GM12878 (cell line): ENCODE results near the gene SOCS1. TPM values are rescaled to one million over a fixed set of nuclear protein-coding genes. Genes with fewer than 3 reads are reported as not detected.

Experiments
- ASH2L ChIP-seq: fragments of 300-600, 200-600 bp; sonication (generic); IDR thresholded peaks from 2 replicates; pipeline ENCODE4 v1.6.1; 2017; ENCODE audit warnings: low read depth, mild to moderate bottlenecking, borderline replicate concordance
- BMI1 ChIP-seq: fragments of 450-650 bp; IDR thresholded peaks from 2 replicates; pipeline ENCODE4 v1.6.1; 2016; ENCODE audit warnings: mild to moderate bottlenecking, moderate library complexity, borderline replicate concordance
- CBFB ChIP-seq: IDR thresholded peaks from 2 replicates; pipeline ENCODE4 v1.6.1; 2016; ENCODE audit warnings: antibody characterized with exemption, low read depth
- CEBPB ChIP-seq, 2 experiments: fragments of 150-350 bp in 1 of 2; IDR thresholded peaks; 2 replicates each; pipeline ENCODE4 v1.6.1; 2012 to 2014; ENCODE audit warnings: low read depth in 2 of 2, low read length in 2 of 2, borderline replicate concordance in 1 of 2, inconsistent platforms in 1 of 2
- CREB1 ChIP-seq: IDR thresholded peaks from 2 replicates; pipeline ENCODE4 v1.6.1; 2012; ENCODE audit warnings: low read depth, mild to moderate bottlenecking, inconsistent platforms
- CREM ChIP-seq: IDR thresholded peaks from 2 replicates; pipeline ENCODE4 v1.6.1; 2014; ENCODE audit warnings: antibody characterized with exemption, low read depth
- FOS ChIP-seq: IDR thresholded peaks from 3 replicates; pipeline ENCODE4 v1.6.1; 2011; ENCODE audit warnings: borderline replicate concordance; ENCODE audit not compliant: insufficient read length; ENCODE audit errors: extremely low read depth
- FOXK2 ChIP-seq: fragments of 450-650 bp; IDR thresholded peaks from 2 replicates; pipeline ENCODE4 v1.6.1; 2017; ENCODE audit warnings: mild to moderate bottlenecking, moderate library complexity
- HDGF ChIP-seq: fragments of 450-650 bp; IDR thresholded peaks from 2 replicates; pipeline ENCODE4 v1.6.1; 2016; ENCODE audit warnings: antibody characterized with exemption
- IRF3 ChIP-seq: fragments of 450-650 bp; IDR thresholded peaks from 2 replicates; pipeline ENCODE4 v1.6.1; 2014; ENCODE audit warnings: mild to moderate bottlenecking
- RAD21 ChIP-seq: IDR thresholded peaks from 2 replicates; pipeline ENCODE4 v1.6.1; 2011; ENCODE audit warnings: mild to moderate bottlenecking, low read depth, low read length, moderate library complexity; ENCODE audit not compliant: insufficient read depth
- STAT3 ChIP-seq: IDR thresholded peaks from 2 replicates; pipeline ENCODE4 v1.6.1; 2011; ENCODE audit warnings: low read depth, low read length, improper control_type of control experiment
- TBL1XR1 ChIP-seq: IDR thresholded peaks from 2 replicates; pipeline ENCODE4 v1.6.1; 2012; ENCODE audit warnings: low read depth, low read length, improper control_type of control experiment
- TCF3 ChIP-seq: IDR thresholded peaks from 2 replicates; pipeline ENCODE4 v1.6.1; 2012; ENCODE audit warnings: low read depth, mild to moderate bottlenecking, low read length, borderline replicate concordance; ENCODE audit not compliant: insufficient read depth
- TCF7 ChIP-seq: IDR thresholded peaks from 2 replicates; pipeline ENCODE4 v1.6.1; 2014; ENCODE audit warnings: antibody characterized with exemption, borderline replicate concordance
- YBX1 ChIP-seq: fragments of 450-650 bp; IDR thresholded peaks from 2 replicates; pipeline ENCODE4 v1.6.1; 2016; ENCODE audit warnings: antibody characterized with exemption
- YY1 ChIP-seq: IDR thresholded peaks from 2 replicates; pipeline ENCODE4 v1.6.1; 2011; ENCODE audit warnings: low read depth, mild to moderate bottlenecking, low read length
- ZBTB11 ChIP-seq: fragments of 450-650 bp; formaldehyde crosslinking; IDR thresholded peaks from 2 replicates; pipeline ENCODE4 v1.5.0; 2022; ENCODE audit warnings: mild to moderate bottlenecking, missing genetic modification characterization
- polyA plus RNA-seq, 11 experiments: library from polyadenylated mRNA; depleted of rRNA in 4 of 11; unstranded in 6 of 11; stranded (reverse) in 5 of 11; fragments of >200 nt; fragmentation: Nextera tagmentation in 4 of 11; fragmentation: Illumina TruSeq in 1 of 11; extraction: Ambion mirVana in 4 of 11; extraction: Trizol in 1 of 11; gene quantifications; 1 replicate in 1 of 11; 2 replicates in 10 of 11; pipeline versions ENCODE4 v1.2.1 to v1.2.3, GENCODE V29; 2011 to 2016; ENCODE audit warnings: inconsistent platforms in 2 of 11, missing spikeins in 2 of 11, low read depth in 1 of 11
- total RNA-seq, 4 experiments: library from RNA; depleted of rRNA in 3 of 4; stranded (reverse); fragments of >200 nt in 3 of 4; fragmentation: Illumina TruSeq in 1 of 4; extraction: Trizol in 1 of 4; gene quantifications; 2 replicates each; pipeline versions ENCODE4 v1.2.1 to v1.2.3, GENCODE V29; 2013 to 2021
- TF ChIP-seq, protein P1 (sequence below): fragments of 450-650 bp; IDR thresholded peaks from 2 replicates; pipeline ENCODE4 v1.6.1; 2016; ENCODE audit warnings: mild to moderate bottlenecking
- TF ChIP-seq, protein P2 (sequence below): IDR thresholded peaks from 2 replicates; pipeline ENCODE4 v1.6.1; 2011; ENCODE audit warnings: mild to moderate bottlenecking, low read depth, low read length, moderate library complexity; ENCODE audit not compliant: insufficient replicate concordance
- TF ChIP-seq, protein P3 (sequence below): fragments of 450-650 bp; formaldehyde crosslinking; IDR thresholded peaks from 2 replicates; pipeline ENCODE4 v1.4.0; 2022; ENCODE audit warnings: mild to moderate bottlenecking, moderate library complexity

SOCS1 gene
- total and polyA plus RNA-seq, 10 of the 15 experiments (the other 5 are each of a cell fraction or from before 2014, with no cell fraction given): 0.42 to 39.8 (median 11.2) TPM

- TF ChIP-seq, protein P1, sequence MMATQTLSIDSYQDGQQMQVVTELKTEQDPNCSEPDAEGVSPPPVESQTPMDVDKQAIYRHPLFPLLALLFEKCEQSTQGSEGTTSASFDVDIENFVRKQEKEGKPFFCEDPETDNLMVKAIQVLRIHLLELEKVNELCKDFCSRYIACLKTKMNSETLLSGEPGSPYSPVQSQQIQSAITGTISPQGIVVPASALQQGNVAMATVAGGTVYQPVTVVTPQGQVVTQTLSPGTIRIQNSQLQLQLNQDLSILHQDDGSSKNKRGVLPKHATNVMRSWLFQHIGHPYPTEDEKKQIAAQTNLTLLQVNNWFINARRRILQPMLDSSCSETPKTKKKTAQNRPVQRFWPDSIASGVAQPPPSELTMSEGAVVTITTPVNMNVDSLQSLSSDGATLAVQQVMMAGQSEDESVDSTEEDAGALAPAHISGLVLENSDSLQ: peak; percentile 25; the same call in 1 of the 2 replicates
- TF ChIP-seq HDGF (peak; percentile 81), ZBTB11 (CRISPR knock-in tag) (no peak), IRF3 (no peak), YBX1 (no peak), CREM (peak; percentile 83), CEBPB (IDR thresholded peaks at IDR 0.05; ENCODE audit: borderline replicate concordance in 1 of 2, low read depth in 2 of 2, low read length in 2 of 2) (no peak), CREB1 (no peak; the same call in 1 of the 2 replicates), BMI1 (no peak), FOS (no peak), TBL1XR1 (peak; percentile 88), CBFB (peak; percentile 94), YY1 (peak; percentile 52), RAD21 (0 out of 2 replicates have a peak, but pooled peaks have one; percentile 13), ASH2L (no peak), FOXK2 (no peak), TCF7 (no peak), STAT3 (no peak), TCF3 (peak; percentile 97)
- TF ChIP-seq, protein P2, sequence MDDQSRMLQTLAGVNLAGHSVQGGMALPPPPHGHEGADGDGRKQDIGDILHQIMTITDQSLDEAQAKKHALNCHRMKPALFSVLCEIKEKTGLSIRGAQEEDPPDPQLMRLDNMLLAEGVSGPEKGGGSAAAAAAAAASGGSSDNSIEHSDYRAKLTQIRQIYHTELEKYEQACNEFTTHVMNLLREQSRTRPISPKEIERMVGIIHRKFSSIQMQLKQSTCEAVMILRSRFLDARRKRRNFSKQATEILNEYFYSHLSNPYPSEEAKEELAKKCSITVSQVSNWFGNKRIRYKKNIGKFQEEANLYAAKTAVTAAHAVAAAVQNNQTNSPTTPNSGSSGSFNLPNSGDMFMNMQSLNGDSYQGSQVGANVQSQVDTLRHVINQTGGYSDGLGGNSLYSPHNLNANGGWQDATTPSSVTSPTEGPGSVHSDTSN: peak; percentile 75
- TF ChIP-seq, protein P3, sequence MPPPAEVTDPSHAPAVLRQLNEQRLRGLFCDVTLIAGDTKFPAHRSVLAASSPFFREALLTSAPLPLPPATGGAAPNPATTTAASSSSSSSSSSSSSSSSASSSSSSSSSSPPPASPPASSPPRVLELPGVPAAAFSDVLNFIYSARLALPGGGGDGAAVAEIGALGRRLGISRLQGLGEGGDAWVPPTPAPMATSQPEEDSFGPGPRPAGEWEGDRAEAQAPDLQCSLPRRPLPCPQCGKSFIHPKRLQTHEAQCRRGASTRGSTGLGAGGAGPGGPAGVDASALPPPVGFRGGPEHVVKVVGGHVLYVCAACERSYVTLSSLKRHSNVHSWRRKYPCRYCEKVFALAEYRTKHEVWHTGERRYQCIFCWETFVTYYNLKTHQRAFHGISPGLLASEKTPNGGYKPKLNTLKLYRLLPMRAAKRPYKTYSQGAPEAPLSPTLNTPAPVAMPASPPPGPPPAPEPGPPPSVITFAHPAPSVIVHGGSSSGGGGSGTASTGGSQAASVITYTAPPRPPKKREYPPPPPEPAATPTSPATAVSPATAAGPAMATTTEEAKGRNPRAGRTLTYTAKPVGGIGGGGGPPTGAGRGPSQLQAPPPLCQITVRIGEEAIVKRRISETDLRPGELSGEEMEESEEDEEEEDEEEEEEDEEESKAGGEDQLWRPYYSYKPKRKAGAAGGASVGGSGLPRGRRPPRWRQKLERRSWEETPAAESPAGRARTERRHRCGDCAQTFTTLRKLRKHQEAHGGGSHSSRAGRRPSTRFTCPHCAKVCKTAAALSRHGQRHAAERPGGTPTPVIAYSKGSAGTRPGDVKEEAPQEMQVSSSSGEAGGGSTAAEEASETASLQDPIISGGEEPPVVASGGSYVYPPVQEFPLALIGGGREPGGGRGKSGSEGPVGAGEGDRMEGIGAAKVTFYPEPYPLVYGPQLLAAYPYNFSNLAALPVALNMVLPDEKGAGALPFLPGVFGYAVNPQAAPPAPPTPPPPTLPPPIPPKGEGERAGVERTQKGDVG (CRISPR knock-in tag): no peak
Measured at GRCh38 chr16:11297492-11298142, 41.6 kb upstream of the SOCS1 start (continued).
